EL (cell line): ENCODE data around the gene SPTBN4.

ENCODE experiments used
- DNase-seq: peaks from one replicate; pipeline ENCODE4 v3.0.0-alpha.2; 2016

SPTBN4 gene

GRCh38 chr19:40567750-40568494 is 101.1 kb downstream of the SPTBN4 start:
- no peak for DNase-seq

DNA sequence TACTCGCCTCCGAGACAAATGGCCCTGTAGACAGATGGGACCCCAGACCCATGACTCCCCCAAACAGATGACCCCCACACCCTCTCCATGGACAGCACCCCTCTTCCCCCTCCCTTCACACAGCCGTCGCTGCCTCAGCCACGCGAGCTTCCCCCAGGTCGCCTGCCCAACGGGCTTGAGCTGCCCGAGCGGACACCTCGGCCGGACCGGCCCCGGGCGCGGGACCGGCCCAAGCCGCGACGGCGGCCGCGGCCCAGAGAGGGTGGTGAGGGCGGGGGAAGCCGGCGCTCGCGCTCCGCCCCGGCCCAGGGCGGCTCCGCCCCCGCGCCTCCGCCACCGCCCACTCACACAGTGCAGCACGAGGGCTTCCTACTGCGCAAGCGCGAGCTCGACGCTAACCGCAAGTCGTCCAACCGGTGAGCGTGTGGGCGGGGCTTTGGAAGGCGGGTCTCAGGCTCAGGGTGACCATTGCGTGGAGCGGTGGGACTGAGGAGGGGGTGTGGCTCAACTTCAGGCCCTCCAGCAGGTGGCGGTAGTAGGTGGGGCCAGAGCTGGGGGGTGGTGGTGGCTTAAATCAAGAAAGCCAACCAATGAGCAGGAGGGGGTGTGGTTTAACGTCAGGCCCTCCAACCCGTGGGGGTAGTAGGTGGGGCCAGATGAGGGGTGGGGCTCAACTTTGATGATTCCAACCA is 103.7 kb downstream of the SPTBN4 start:
- DNase-seq, result peak; percentile 100

DNA sequence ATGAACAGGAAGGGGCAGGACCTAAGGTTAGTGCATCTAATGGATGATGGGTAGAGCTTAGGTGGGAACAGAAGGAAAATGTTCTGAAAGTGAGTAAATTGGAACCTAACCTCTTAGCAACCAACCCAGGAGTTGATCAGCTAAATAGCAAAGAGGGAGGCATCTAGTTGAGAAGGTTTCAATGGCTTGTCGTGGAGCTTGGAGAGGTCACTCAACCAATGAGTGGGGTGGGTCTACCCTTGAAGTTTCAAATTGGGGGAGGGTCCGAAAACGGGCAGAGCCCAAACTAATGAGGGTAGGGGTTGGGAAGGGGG is 104.2 kb downstream of the SPTBN4 start:
- DNase-seq, result no peak

GRCh38 chr19:40571831-40572495 is 105.2 kb downstream of the SPTBN4 start:
- no peak for DNase-seq

DNA sequence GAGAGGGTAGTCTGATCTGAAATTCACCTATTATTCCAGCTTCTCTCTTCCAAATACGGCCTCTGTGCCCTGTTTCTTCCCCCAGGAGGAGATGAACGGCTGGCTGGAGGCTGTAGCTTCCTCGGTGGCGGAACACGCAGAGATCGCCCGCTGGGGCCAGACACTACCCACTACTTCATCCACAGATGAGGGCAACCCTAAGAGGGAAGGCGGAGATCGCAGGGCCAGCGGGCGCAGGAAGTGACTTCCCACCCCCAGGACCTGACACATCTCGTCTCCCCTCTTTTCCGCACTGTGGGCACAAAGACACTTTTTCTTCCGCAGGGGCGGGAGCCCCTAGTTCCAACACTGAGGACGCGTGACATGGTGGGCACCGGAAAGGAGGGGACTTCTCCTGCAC is 108.5 kb downstream of the SPTBN4 start:
- DNase-seq, result no peak

GRCh38 chr19:40576151-40576584 is 109.4 kb downstream of the SPTBN4 start:
- DNase-seq, result no peak

- DNase-seq, result peak; percentile 95
These were observed 110.0 kb downstream of the SPTBN4 start, which contains the start of gene SHKBP1 for GRCh38 chr19:40576585-40577451. Gene SHKBP1, plus strand, starts transcription at chr19:40576873. Its CDS starts 27 bp downstream, at chr19:40576900.

GRCh38 chr19:40578442-40578908 is 111.7 kb downstream of the SPTBN4 start:
- DNase-seq, result peak; percentile 49

GRCh38 chr19:40580619-40581018 is 113.8 kb downstream of the SPTBN4 start:
- no peak for DNase-seq

- no peak for DNase-seq
These were observed 114.7 kb downstream of the SPTBN4 start for GRCh38 chr19:40581531-40581930.

DNA sequence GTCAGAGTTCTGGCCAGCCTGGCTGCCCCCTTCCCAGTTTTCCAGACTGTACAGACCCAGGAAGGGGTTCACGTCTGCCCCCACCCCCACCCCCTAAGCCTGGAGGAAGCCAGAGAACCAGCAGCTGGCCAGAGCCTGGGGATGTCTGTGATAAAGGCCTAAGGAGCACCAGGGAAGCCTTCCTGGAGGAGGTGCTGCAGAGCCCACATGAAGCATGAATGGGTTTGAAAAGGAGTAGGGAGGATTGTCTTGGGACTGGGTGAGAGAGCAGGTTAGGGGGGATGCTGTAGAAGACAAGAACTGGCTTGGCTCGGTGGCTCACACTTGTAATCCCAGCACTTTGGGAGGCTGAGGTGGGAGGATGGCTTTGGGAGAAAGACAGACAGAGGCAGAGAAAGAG is 115.7 kb downstream of the SPTBN4 start:
- DNase-seq, result no peak

GRCh38 chr19:40583283-40583682 is 116.5 kb downstream of the SPTBN4 start:
- DNase-seq, result no peak

DNA sequence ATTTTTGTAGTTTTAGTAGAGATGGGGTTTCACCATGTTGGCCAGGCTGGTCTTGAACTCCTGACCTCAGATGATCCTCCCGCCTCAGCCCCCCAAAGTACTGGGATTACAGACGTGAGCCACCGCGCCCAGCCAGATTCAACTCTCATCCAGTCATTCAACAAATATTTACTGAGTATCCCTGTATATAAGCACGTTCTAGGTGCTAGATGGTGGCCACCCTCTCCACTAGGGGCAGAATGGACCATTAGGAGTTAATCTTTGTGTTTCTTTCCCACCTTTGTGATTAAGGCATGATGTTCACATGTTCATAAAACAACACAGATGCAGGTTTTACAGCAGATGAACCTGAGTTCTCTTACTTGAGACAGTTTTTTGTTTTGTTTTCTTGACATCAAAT is 117.2 kb downstream of the SPTBN4 start:
- peak; percentile 33 for DNase-seq

DNA sequence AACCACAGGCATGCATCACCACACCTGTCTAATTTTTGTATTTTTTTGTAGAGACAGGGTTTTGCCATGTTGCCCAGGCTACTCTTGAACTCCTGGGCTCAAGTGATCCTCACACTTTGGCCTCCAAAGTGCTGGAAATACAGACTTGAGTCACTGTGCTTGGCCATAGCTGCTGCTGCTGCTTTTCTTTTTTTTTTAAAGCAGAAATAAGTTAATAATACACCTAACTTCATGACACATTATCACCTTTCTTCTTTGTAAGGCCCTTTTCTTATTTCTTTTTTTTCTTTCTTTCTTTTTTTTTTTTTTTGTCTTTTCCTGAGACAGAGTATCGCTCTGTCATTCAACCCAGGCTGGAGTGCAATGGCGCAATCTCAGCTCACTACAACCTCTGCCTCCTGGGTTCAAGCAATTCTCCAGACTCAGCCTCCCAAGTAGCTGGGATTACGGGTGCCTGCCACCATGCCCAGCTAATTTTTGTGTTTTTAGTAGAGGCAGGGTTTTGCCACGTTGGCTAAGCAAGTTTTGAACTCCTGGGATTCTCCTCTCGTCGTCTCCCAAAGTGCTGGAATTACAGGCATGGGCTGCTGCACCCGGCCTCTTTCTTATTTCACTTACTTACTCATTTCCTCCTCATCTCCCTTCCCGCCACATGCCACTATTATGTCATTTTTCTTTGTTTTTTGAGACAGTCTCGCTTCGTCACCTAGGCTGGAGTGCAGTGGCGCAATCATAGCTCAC is 118.6 kb downstream of the SPTBN4 start:
- peak; percentile 82 for DNase-seq

- DNase-seq, result no peak
These were observed 119.2 kb downstream of the SPTBN4 start for GRCh38 chr19:40585982-40586422.

DNA sequence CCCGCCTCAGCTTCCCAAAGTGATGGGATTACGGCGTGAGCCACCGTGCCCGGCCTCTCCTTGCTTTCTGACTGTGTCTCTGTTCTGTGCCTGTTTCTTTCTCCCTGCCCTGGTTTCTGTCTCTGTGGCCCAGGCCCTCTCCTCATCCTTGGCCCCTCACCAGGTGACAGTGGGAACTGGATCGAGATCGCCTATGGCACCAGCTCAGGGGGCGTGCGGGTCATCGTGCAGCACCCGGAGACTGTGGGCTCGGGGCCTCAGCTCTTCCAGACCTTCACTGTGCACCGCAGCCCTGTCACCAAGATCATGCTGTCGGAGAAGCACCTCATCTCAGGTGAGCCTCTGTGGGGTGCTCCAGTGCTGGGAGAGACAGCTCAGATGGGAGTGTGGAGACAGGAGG is 119.8 kb downstream of the SPTBN4 start:
- no peak for DNase-seq

- DNase-seq, result peak; percentile 87
These were observed 121.5 kb downstream of the SPTBN4 start for GRCh38 chr19:40588110-40588854.

DNA sequence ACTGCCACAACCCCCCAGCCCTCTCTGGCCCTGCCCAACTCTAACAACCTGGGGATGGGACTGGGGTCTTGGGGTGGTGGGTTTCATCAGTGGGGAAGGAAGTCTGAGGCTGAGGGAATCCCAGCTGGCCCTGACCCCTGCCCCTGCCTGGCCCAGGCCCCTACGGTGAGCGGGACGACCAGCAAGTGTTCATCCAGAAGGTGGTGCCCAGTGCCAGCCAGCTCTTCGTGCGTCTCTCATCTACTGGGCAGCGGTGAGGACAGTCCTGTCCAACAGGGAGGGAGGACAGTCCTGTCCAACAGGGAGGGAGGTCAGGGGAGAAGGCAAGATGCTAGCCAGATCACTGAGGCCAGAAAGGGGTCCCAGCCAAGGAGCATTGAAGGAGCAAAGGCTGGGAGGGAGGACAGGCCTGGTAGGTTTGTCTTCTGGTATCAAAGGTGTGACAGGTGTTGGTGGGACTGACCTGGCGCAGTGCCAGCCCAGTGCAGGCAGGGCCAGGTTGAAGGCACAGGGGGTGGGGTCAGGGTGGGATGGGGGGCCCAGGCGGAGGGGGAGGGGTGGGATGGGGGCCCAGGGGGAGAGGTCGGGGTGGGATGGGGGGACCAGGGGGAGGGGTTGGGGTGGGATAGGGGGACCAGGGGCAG is 122.2 kb downstream of the SPTBN4 start:
- DNase-seq, result no peak

GRCh38 chr19:40589591-40590429 is 123.0 kb downstream of the SPTBN4 start:
- DNase-seq, result no peak
